Choroid plexus epithelial cell (primary cell): ENCODE data around the gene PPP1R14B.

Source experiments
- DNase-seq: peaks from one replicate; pipeline ENCODE4 v3.0.0-alpha.2; 2010; ENCODE audit warnings: low read depth
- H3K4me3 ChIP-seq: 2 replicates; pipeline ENCODE4 v1.5.1; 2011; ENCODE audit warnings: low read depth, mild to moderate bottlenecking, control low read depth, low read length, moderate library complexity
- TF ChIP-seq, protein P1 (sequence below): conservative IDR thresholded peaks from 2 replicates; pipeline ENCODE4 v1.5.1; 2011; ENCODE audit warnings: low read depth, mild to moderate bottlenecking, control low read depth, inconsistent platforms, low read length, moderate library complexity

Gene PPP1R14B

DNA sequence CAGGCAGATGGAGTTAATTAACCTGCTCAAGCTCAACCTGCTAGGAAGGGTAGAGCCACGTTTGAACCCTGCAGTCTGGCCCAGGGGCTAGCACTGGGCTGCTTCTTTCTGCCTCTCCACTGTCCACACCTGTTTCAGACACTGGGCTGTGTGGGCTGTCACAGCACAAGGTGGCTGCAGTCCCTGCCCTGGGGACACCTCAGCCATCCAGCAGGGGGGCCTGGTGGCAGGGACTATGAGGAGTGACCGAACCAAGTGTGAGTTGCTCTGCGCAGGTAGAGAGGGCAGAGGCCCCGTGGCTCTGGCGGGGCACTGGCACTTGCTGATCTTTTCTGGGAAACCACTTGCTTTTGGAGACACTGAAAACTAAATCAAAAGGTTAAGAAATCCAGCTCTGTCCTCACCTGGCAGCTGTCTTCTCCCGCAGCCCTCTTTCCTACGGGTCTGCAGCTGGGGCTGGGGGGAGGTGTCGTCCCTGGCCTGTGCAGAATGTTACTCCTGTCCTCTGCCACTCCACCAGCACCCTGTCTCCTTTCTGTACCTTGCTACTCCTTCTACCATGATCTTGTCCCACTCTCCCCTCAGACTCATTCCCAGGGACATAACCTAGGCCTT is 31.9 kb upstream of the PPP1R14B start:
- DNase-seq = no peak
- TF ChIP-seq, protein P1, sequence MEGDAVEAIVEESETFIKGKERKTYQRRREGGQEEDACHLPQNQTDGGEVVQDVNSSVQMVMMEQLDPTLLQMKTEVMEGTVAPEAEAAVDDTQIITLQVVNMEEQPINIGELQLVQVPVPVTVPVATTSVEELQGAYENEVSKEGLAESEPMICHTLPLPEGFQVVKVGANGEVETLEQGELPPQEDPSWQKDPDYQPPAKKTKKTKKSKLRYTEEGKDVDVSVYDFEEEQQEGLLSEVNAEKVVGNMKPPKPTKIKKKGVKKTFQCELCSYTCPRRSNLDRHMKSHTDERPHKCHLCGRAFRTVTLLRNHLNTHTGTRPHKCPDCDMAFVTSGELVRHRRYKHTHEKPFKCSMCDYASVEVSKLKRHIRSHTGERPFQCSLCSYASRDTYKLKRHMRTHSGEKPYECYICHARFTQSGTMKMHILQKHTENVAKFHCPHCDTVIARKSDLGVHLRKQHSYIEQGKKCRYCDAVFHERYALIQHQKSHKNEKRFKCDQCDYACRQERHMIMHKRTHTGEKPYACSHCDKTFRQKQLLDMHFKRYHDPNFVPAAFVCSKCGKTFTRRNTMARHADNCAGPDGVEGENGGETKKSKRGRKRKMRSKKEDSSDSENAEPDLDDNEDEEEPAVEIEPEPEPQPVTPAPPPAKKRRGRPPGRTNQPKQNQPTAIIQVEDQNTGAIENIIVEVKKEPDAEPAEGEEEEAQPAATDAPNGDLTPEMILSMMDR = no peak
- no peak overlapping the region for H3K4me3 ChIP-seq

DNA sequence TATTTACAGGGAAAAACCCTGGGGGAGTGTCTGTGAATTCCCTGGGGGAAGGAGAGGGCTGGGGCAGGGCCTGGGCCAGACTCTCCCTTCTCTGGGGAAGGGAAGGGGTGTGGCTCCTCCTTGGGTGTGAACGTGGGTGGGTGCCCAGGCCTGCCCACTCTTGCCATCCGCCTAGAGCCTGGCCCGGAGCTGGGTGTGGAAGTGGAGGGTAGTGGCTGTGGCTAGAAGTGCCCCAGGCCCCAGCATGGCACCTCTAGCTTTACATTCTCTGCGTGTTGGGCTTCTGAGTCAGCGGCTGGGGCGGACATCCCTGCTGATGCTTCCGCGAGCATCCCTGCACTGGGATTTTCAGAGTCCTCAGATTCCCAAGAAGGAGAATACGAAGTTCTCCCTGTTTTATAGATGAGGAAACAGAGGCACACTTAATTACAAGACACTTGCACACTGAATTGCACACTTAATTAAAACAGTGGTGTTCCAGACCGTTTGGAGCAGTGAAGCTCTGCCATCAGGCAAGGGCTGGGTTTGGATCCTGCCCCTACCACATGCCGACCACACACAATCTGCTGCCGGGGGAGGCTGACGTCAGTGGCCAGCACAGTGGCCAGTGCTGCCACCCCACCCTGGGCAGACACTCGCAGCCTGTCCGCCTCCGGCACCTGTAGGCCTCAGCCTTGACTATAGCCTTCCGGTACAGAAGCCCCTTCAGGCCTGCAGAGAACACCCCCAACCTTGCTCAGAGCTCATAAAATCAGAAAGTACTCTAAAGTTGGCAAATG is 30.1 kb upstream of the PPP1R14B start:
- peak; percentile 20 for DNase-seq
- TF ChIP-seq, protein P1 = no peak
- H3K4me3 ChIP-seq = no peak overlapping the region

DNA sequence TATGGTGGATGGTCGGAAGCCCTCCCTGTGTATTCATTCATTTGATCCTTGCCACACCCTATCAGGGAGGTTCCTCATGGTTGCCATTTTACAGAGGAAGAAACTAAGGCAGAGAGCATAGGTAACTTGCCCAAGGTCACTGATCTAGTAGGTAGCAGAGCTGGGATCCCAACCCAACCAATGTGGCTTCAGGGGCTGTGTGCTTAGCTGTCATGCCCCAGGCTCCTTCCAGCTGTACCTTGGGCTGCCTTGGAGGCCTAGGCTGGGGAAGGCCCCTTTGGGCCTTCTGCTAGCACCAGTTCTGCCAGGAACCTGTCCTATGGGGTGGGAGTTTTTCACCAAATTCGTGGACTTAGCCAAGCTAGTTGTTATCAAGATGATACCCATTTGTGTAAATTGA is 29.1 kb upstream of the PPP1R14B start:
- H3K4me3 ChIP-seq = no peak overlapping the region
- no peak for DNase-seq
- TF ChIP-seq, protein P1 = no peak

DNA sequence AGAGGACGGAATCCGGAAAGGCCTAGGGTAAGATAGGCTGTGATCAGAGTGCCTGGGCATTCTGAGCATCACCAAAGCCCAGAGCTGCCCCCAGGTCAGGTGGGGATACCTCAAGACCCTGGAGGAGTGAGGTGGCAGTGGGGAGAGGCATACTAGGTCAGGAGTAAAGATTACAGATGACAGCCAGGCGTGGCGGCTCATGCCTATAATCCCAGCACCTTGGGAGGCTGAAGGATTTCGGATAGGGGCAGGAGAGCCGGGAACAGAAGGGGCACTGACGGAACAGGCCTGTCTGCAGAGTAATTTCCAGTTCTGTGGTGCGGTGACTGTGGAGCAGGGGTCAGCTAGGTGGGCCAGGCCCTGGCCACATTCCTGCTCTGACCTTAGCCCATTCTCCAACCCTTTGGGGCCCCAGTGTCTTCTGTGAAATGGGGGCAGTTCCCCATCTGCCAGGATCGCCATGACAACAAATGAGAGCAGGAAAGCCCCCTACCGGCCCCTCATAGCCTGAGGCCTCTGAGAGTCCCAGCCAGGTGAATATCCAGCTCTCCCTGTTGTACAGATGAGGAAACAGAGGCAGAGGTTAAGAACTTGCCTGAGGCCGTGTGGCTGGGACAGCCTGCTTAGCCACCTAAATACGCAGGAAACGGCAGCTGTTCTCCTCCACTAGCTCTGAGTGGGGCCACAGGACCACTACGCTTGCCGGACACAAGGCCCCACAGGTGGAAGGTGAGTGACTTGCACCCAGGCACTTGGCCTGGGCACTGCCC is 28.5 kb upstream of the PPP1R14B start:
- no peak overlapping the region for H3K4me3 ChIP-seq
- TF ChIP-seq, protein P1 = no peak
- DNase-seq = no peak

DNA sequence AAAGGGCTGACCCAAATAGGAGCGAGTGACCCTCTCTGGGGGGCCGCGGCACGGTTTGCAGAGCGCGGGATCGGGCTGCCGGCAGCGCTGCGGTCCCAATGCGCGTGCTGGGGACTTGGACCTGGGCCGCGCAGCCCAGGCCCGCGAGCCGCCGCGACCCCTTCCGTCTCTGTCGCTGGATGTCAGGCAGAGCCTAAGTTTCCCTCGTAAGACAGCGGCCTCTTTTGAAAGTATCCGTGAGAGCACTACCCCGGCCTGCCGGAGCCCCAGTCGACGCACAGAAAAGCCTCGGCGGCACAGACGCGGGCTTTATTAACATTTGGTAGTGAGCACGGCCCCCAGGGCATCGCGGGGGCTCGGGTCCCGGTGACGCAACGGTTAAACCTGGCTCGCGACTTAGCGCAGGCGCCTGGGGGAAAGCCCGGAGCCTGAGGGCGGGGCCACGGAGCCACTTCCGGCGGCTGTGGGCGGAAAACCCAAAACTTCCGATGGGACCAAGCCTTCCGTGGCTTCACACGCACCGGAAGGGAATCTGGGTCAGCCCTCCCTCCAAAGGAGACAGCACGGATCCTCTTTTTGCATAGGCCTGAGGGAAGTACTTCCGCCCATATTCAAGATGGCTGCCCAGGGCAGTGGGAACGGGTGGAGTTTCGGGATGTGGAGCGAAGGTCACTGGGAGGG is 22.9 kb upstream of the PPP1R14B start:
- TF ChIP-seq, protein P1 = no peak
- peak; percentile 100 for DNase-seq
- peak overlapping the region; percentile 70 for H3K4me3 ChIP-seq

DNA sequence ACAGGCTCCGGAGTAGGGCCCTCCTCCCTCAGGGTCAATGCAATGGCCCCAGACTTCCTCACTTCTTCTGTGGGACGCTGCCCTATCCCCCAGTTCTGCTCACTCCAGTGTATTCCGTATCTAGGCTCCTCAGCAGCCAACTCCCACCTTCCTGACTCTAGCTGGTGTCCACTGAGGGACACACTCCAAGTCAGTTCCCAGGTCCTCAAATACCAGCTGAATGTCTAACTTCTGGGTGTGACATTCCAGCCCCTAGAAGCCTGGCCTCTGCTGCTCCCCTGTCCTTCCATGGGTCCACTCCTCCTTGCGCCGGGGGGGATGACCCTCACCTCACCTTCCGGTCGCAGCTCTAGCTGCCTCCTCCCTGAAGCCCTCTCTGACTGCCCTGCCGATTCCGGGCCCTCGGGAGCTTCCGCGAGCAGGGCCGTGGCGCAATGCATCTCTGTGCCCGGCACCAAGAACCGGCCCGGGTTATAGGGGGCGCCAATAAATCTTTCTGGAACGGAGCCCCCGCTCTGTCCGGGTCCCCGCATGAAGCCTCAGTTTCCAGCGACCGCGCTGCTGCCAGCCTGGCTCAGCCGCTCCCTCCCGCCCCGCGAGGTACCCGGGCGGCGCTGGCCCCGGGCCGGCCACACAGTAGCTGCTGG is 22.3 kb upstream of the PPP1R14B start:
- H3K4me3 ChIP-seq = peak overlapping the region; percentile 70
- TF ChIP-seq, protein P1 = no peak
- peak; percentile 60 for DNase-seq
